DMS153 treated with DMSO at 0.1 percent for 48 hours (cell line): ENCODE data around the gene KRTAP1-3.
"Not testable (repeated sequence)": the region's sequence is repeated elsewhere in the genome, so short reads cannot be mapped to it uniquely, and the experiment has no call there.

Source experiments
- DNase-seq: peaks from one replicate; lab custom pipeline; 2025; ENCODE audit not compliant: unreplicated experiment; lab: John Stamatoyannopoulos, UW

The KRTAP1-3 gene

GRCh38 chr17:41054556-41054955 is 19.9 kb upstream of the KRTAP1-3 start:
- not testable (repeated sequence) for DNase-seq

- no peak for DNase-seq
These were observed 19.4 kb upstream of the KRTAP1-3 start for GRCh38 chr17:41054025-41054424.

- DNase-seq, result no peak
These were observed 17.9 kb upstream of the KRTAP1-3 start for GRCh38 chr17:41052566-41052965.

- no peak for DNase-seq
These were observed 14.4 kb upstream of the KRTAP1-3 start for GRCh38 chr17:41049110-41049509.

- DNase-seq, result no peak
These were observed 13.8 kb upstream of the KRTAP1-3 start for GRCh38 chr17:41048441-41048840.

GRCh38 chr17:41046735-41047465 is 12.2 kb upstream of the KRTAP1-3 start, which contains the start of gene KRTAP2-1:
Gene KRTAP2-1, minus strand, starts transcription at chr17:41047316. Its CDS starts 49 bp downstream, at chr17:41047267.
- not testable (repeated sequence) for DNase-seq

GRCh38 chr17:41042953-41043352 is 8.3 kb upstream of the KRTAP1-3 start:
- no peak for DNase-seq

GRCh38 chr17:41040783-41041571 is 6.3 kb upstream of the KRTAP1-3 start, which contains the start of gene KRTAP1-1:
Gene KRTAP1-1, minus strand, starts transcription at chr17:41041450. Its CDS starts 53 bp downstream, at chr17:41041397.
- not testable (repeated sequence) for DNase-seq

- DNase-seq, result no peak
These were observed 3.2 kb upstream of the KRTAP1-3 start for GRCh38 chr17:41037853-41038350.

- DNase-seq, result no peak
These were observed 4.9 kb downstream of the KRTAP1-3 start, which contains the start of gene KRTAP1-4 for GRCh38 chr17:41029633-41030245. Gene KRTAP1-4, minus strand, starts transcription at chr17:41030195. Its CDS starts 117 bp downstream, at chr17:41030078.

GRCh38 chr17:41026715-41027471 is 7.8 kb downstream of the KRTAP1-3 start, which contains the start of gene KRTAP1-5:
Gene KRTAP1-5, minus strand, starts transcription at chr17:41027208. Its CDS starts 53 bp downstream, at chr17:41027155.
- DNase-seq, result no peak

GRCh38 chr17:41024697-41025096 is 10.0 kb downstream of the KRTAP1-3 start:
- no peak for DNase-seq

- no peak for DNase-seq
These were observed 14.3 kb downstream of the KRTAP1-3 start for GRCh38 chr17:41020336-41020735.

GRCh38 chr17:41019415-41019814 is 15.3 kb downstream of the KRTAP1-3 start:
- no peak for DNase-seq

GRCh38 chr17:41018541-41018940 is 16.1 kb downstream of the KRTAP1-3 start:
- no peak for DNase-seq

GRCh38 chr17:41016578-41017215 is 18.0 kb downstream of the KRTAP1-3 start:
- no peak for DNase-seq

GRCh38 chr17:41015454-41015853 is 19.2 kb downstream of the KRTAP1-3 start:
- DNase-seq, result no peak

- DNase-seq, result no peak
These were observed 21.1 kb downstream of the KRTAP1-3 start for GRCh38 chr17:41013606-41014005.

- no peak for DNase-seq
These were observed 21.5 kb downstream of the KRTAP1-3 start for GRCh38 chr17:41013181-41013580.
